ENCODE measurements around the gene AK5.

AK5 gene

GRCh38 chr1:77378723-77379535 lies 97.1 kb downstream of the AK5 start:
- TF ChIP-seq CTCF (IDR thresholded peaks at IDR 0.05) (no peak), ZFX (IDR thresholded peaks at IDR 0.05; ENCODE audit: borderline replicate concordance) (no peak)
- H3K27ac ChIP-seq = no peak overlapping the region

GRCh38 chr1:77382366-77382765 lies 100.5 kb downstream of the AK5 start:
- no peak overlapping the region for H3K27ac ChIP-seq
- TF ChIP-seq ZFX (IDR thresholded peaks at IDR 0.05; ENCODE audit: borderline replicate concordance) (no peak), CTCF (IDR thresholded peaks at IDR 0.05) (no peak)

- TF ChIP-seq ZFX (IDR thresholded peaks at IDR 0.05; ENCODE audit: borderline replicate concordance) (no peak), CTCF (IDR thresholded peaks at IDR 0.05) (no peak)
- H3K27ac ChIP-seq = no peak overlapping the region
Measured at GRCh38 chr1:77383236-77383635, 101.4 kb downstream of the AK5 start.

GRCh38 chr1:77385551-77385950 lies 103.7 kb downstream of the AK5 start:
- TF ChIP-seq CTCF (IDR thresholded peaks at IDR 0.05) (no peak), ZFX (IDR thresholded peaks at IDR 0.05; ENCODE audit: borderline replicate concordance) (no peak)
- no peak overlapping the region for H3K27ac ChIP-seq

- H3K27ac ChIP-seq = no peak overlapping the region
- TF ChIP-seq ZFX (IDR thresholded peaks at IDR 0.05; ENCODE audit: borderline replicate concordance) (no peak), CTCF (IDR thresholded peaks at IDR 0.05) (no peak)
Measured at GRCh38 chr1:77386276-77386675, 104.5 kb downstream of the AK5 start.

GRCh38 chr1:77387553-77387952 lies 105.7 kb downstream of the AK5 start:
- no peak overlapping the region for H3K27ac ChIP-seq
- no peak for TF ChIP-seq CTCF (IDR thresholded peaks at IDR 0.05)
- no peak for TF ChIP-seq ZFX (IDR thresholded peaks at IDR 0.05; ENCODE audit: borderline replicate concordance)

- no peak overlapping the region for H3K27ac ChIP-seq
- no peak for TF ChIP-seq CTCF (IDR thresholded peaks at IDR 0.05)
- no peak for TF ChIP-seq ZFX (IDR thresholded peaks at IDR 0.05; ENCODE audit: borderline replicate concordance)
Measured at GRCh38 chr1:77388661-77389060, 106.8 kb downstream of the AK5 start.

All from 22Rv1 (cell line).